Skeletal muscle tissue (tissue), 4 donors: ENCODE measurements around the gene GNAO1. TPM values are rescaled to one million over a fixed set of nuclear protein-coding genes. Genes with fewer than 3 reads are reported as not detected.

Experiments used
- H3K27ac ChIP-seq: one replicate; pipeline ENCODE4 v1.7.0; 2013; ENCODE audit warnings: mild to moderate bottlenecking, low read depth, low read length, inconsistent platforms
- H3K27me3 ChIP-seq, 3 donors: one replicate each; pipeline ENCODE4 v1.7.0; 2013; ENCODE audit warnings: low read length in 3 of 3; ENCODE audit not compliant: control insufficient read depth in 3 of 3, insufficient read depth in 3 of 3
- H3K36me3 ChIP-seq, 3 donors: one replicate each; pipeline ENCODE4 v1.7.0; 2013; ENCODE audit warnings: low read length in 3 of 3; ENCODE audit not compliant: control insufficient read depth in 3 of 3, insufficient read depth in 3 of 3
- H3K4me1 ChIP-seq, 3 donors: one replicate each; pipeline ENCODE4 v1.7.0; 2013; ENCODE audit warnings: low read length in 3 of 3, mild to moderate bottlenecking in 3 of 3; ENCODE audit not compliant: control insufficient read depth in 3 of 3, insufficient read depth in 3 of 3
- H3K4me3 ChIP-seq, 3 donors: one replicate each; pipeline ENCODE4 v1.7.0; 2013; ENCODE audit warnings: low read length in 3 of 3
- H3K9ac ChIP-seq, 3 donors: one replicate each; pipeline ENCODE4 v1.7.0; 2013; ENCODE audit warnings: low read length in 3 of 3, mild to moderate bottlenecking in 3 of 3, moderate library complexity in 2 of 3, low read depth in 1 of 3
- H3K9me3 ChIP-seq, 3 donors: one replicate each; pipeline ENCODE4 v1.7.0; 2013; ENCODE audit warnings: low read length in 3 of 3; ENCODE audit not compliant: control insufficient read depth in 3 of 3
- total RNA-seq: library from RNA; depleted of rRNA; stranded (reverse); fragments of >200 nt; gene quantifications from one replicate; pipeline ENCODE4 v1.2.3, GENCODE V29; 2014
- donor health status: Osteomylitis.

The GNAO1 gene
- total RNA-seq, 1 donor from 2014 or later: under 0.01 TPM

DNA sequence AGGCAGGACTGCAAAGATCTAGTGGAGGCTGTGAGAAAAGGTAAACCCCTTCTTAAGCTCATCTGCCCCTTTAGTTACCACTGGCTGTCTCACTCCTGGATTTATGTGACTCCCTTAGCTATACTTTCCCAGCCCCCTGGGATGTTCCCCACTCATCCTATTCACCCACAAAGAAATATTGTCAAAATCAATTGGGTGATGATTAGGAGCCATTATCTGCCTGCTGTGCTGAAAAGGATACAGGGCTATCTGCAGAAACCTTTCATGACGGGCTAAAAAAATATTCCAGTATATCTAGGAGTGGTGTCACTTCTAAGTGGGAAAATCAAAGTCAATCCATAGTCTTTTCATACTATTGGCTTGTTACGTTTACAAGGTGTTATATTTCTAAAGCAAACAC lies 8.0 kb upstream of the GNAO1 start:
- no peaks in the 10 kb centered on the region for H3K36me3 ChIP-seq
- no peak overlapping the region for H3K4me3 ChIP-seq
- H3K9ac ChIP-seq: no peak overlapping the region
- H3K9me3 ChIP-seq: peaks cover 0 to 4% (median 0%) of the 10 kb centered on the region in 3 donors
- H3K27me3 ChIP-seq: no peaks in the 10 kb centered on the region
- H3K27ac ChIP-seq: no peak overlapping the region
- H3K4me1 ChIP-seq: no peaks in the 10 kb centered on the region

DNA sequence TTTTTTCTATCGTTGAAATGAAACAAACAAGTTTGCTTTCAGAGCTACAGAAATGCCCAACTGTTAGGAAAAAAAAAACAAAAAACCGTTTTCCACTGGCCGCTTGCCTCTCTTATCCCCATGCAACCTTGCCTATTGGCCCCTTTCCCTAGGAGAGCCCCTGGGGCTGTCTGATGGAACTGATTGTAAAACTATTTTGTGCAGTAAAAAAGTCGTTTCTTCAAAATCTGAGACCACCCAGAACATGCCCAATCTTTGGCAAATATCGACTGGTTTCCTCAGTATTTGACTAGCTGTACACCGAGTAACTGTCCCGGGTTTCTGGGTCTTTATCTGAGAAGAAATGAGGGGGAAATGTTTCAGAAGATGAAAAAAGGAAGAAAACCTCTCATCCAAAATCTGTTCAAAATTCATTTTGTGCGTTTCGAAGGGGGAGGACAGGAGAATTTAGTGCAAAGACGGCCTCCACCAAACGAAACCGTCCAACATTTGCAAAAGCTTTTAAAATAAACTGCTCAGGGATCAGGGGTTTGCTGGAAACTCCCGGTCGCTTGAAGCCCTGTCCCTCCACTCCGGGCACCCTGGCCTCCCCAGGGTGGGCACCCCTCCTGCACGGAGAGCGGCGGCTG lies 1.1 kb upstream of the GNAO1 start:
- Histone ChIP-seq H3K9me3 (no peaks in the 10 kb centered on the region), H3K4me3 (peak overlapping the region; percentile 52 to 68 (median 59)), H3K9ac (peak overlapping the region; percentile 34 to 73 (median 43)), H3K27ac (peak overlapping the region; percentile 47), H3K27me3 (peaks cover 12 to 29% (median 26%) of the 10 kb centered on the region in 3 donors), H3K36me3 (no peaks in the 10 kb centered on the region), H3K4me1 (peaks cover 12 to 14% (median 14%) of the 10 kb centered on the region in 3 donors)

DNA sequence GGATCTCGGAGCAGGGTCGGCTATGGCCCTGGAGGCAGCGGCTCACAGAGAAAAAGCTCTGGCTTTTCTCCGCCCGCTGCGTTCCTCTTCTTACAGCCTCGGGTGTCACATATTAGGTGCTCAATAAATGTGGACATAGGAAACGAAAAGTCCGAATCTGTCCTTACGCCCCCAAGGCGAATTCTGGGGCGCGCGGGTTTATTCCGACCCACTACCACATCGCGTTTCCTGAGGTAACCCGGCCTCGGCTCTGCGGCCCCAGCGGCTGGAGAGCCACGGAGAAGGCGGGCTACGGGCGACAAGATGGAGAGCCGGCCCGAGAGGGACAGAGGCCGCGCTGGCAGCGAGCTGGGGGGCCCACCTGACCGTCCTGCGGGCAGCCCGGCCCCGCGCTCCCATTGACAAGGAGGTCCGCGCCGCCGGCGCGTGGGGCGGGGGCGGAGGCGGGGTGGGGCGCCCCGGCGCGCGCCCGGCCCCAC lies 573 bp upstream of the GNAO1 start:
- H3K4me1 ChIP-seq: peaks cover 12 to 14% (median 14%) of the 10 kb centered on the region in 3 donors
- H3K9me3 ChIP-seq: no peaks in the 10 kb centered on the region
- peak overlapping the region; percentile 34 to 73 (median 43) for H3K9ac ChIP-seq
- H3K27ac ChIP-seq: peak overlapping the region; percentile 47
- no peaks in the 10 kb centered on the region for H3K36me3 ChIP-seq
- H3K27me3 ChIP-seq: peaks cover 12 to 29% (median 26%) of the 10 kb centered on the region in 3 donors
- peak overlapping the region; percentile 52 to 68 (median 59) for H3K4me3 ChIP-seq

DNA sequence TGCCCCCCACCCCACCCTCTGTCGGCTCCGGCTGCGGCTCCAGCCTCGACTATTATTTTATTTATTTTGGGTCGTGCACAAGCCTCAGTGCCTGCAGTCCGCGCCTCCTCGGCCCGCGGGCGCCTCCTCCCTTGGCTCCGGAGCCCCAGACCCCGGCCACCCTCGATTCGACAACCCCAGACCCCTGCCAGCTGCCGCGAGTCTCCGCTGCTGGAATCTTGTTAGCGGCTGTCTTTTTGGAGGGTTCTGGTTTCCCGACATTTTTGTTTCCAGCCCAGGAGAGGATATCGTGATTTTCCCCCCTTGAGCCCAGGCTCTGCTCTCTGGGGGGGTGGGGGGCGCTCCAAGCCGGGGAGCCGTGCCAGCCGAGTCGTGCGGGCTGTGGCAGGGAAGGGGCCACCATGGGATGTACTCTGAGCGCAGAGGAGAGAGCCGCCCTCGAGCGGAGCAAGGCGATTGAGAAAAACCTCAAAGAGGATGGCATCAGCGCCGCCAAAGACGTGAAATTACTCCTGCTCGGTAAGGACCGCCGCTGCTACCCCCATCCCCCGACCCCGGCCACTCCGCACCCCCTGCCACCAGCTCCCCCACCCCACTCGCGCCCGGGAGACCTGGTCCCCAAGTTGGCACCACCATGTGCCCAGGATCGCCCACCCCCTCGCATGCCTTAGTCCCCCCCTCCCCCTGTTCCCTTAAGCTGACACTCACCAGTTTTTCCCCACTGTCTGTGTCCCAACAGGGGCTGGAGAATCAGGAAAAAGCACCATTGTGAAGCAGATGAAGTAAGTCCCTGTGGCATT lies 746 bp downstream of the GNAO1 start:
- Histone ChIP-seq H3K4me1 (peaks cover 12 to 14% (median 14%) of the 10 kb centered on the region in 3 donors), H3K9ac (peak overlapping the region in 1 of 3 donors; percentile 66), H3K4me3 (peak overlapping the region; percentile 35 to 38 (median 36)), H3K27me3 (peaks cover 12 to 29% (median 26%) of the 10 kb centered on the region in 3 donors), H3K36me3 (no peaks in the 10 kb centered on the region), H3K27ac (no peak overlapping the region), H3K9me3 (no peaks in the 10 kb centered on the region)

DNA sequence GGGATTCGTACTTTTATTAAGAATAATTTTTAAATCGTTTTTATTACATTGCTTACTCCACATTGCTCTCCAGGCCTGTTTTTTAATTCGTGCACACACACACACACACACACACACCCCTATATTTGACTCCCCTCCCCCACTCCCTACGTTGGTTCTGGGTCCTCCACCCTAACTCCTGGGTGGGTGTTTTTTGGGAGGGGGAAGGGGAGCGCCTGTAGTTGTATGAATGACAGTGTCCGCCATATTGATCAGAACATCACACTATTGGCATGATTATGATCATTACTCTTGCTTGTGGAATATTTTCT lies 1.3 kb downstream of the GNAO1 start:
- H3K9me3 ChIP-seq: no peaks in the 10 kb centered on the region
- H3K27me3 ChIP-seq: peaks cover 12 to 29% (median 26%) of the 10 kb centered on the region in 3 donors
- no peak overlapping the region for H3K27ac ChIP-seq
- H3K9ac ChIP-seq: no peak overlapping the region
- H3K4me3 ChIP-seq: peak overlapping the region in 1 of 3 donors; percentile 3
- H3K4me1 ChIP-seq: peaks cover 12 to 14% (median 14%) of the 10 kb centered on the region in 3 donors
- no peaks in the 10 kb centered on the region for H3K36me3 ChIP-seq

DNA sequence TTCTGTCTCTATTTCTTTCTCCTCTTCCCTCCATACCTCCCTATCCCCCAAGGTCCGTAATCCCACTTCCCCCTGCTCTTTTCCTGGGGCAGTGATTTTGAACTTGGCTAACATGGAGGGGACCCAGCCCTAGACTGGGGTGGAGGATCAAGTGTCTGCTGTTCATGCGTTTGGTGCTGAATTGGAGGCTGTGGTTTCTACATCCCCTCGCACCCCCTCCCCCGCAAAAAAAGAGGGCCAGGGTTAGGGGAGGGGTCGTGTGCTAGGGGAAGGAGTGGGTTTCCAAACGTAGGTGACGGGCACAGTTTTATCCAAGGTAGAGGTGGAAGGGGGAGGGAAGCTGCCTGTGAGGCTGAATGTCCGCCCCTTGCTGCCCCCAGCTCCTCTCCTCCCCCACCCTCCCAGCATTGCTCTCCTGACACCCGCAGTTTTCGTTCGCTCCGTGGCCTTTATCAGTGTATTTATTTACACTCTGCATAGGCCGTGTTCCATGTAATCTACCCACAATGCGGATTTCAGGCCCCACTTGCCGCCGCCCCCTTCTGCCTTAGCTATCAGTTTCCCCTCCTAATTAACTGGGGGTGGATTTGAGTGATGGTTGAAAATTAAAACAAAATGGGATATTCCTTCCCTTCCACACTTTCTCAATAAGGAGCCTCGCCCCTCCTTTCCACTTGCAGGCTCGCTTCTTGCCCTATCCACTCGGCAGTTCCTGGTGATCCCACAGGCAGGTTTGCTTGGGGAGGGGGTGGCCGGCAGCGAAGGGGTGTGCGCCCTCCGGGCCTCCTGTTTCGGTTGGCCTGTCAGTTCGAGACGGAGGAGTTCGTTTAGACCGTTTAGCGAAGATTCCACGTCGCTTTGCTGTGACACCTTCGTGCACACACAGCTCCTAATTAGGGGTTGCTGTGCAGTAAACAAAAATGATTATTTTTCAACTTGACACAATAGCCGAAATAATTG lies 2.0 kb downstream of the GNAO1 start:
- no peaks in the 10 kb centered on the region for H3K9me3 ChIP-seq
- H3K27ac ChIP-seq: no peak overlapping the region
- H3K9ac ChIP-seq: no peak overlapping the region
- H3K36me3 ChIP-seq: no peaks in the 10 kb centered on the region
- H3K27me3 ChIP-seq: peaks cover 12 to 29% (median 26%) of the 10 kb centered on the region in 3 donors
- peaks cover 12 to 14% (median 14%) of the 10 kb centered on the region in 3 donors for H3K4me1 ChIP-seq
- peak overlapping the region; percentile 6 to 40 (median 16) for H3K4me3 ChIP-seq

DNA sequence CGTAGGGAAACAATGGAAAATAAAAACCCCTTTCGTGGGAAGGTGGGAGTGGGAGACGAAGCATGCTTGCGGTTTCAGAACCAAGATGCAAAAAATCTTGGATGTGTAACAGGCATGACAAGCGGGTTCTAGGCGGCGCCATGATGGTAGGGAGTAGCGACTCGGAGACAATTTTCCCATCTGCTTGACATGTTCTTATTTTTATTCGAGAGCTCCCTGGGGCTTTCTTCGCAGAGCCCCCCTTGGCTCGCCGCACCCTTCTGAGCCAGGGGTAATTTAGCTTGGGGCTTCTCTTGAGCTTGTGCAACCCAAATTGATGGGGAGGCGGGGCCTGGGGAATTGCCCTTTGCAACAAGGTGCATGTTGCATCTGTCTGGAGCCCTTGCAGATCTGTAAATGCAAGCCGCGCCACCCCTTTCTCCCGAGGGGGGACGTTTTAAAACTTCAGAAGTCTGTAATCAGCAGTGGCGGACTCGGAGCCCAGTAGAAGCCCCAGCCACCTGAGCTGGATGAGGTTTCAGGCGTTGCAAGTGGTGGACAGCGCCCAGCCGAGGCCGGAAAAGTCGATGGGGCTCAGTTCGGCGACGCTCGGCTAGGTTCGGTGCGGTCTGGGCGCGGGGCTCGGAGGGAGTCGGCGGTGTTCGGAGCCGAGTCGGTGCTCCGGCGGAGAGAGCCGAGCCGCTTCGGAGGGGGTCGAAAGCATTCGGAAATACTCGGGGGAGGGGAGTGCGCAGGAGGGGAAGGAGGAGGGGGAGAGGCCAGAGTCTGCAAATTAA lies 2.9 kb downstream of the GNAO1 start:
- peaks cover 12 to 14% (median 14%) of the 10 kb centered on the region in 3 donors for H3K4me1 ChIP-seq
- H3K9me3 ChIP-seq: no peaks in the 10 kb centered on the region
- H3K27ac ChIP-seq: no peak overlapping the region
- H3K9ac ChIP-seq: no peak overlapping the region
- peak overlapping the region; percentile 16 to 41 (median 40) for H3K4me3 ChIP-seq
- peaks cover 12 to 29% (median 26%) of the 10 kb centered on the region in 3 donors for H3K27me3 ChIP-seq
- H3K36me3 ChIP-seq: no peaks in the 10 kb centered on the region

DNA sequence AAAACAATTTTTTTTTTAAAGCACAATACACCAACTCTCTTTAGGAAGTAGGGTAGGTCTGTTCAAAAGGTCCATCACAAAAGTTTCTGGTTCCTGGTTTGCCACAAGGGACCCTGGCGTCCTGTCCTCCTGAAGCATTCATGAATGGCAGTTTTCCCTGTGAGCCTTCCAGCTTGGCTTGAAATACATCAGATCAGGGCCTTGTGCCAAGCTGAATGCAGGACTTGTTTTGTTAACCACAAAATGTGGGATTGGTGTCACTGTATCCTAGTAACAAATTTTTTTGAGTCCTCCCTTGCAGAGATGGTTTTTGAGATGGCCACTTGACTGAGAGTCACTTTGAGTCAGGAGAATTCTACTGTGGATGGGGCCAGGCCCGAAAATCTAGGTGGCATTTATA lies 3.9 kb downstream of the GNAO1 start:
- H3K9ac ChIP-seq: no peak overlapping the region

DNA sequence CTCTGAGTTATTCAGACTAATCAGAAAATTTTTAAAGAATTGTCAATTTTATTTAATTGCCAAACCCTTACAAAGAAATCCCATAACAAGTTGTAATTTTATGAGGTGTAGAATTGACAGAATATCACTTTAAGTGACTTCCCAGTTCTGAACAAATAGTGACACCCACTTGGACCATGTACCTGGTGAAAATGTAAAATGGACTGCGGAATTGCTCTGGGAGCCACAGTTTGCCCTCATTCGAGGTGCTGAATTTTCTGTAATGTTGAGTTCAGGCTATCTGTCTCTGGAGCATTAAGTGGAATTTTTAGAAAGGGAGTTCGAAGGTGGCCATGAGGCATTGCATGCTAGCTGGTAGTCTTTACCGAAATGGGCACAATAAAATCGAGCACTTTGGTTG lies 5.1 kb downstream of the GNAO1 start:
- Histone ChIP-seq H3K9ac (no peak overlapping the region), H3K4me1 (peaks cover 12 to 14% (median 14%) of the 10 kb centered on the region in 3 donors), H3K36me3 (no peaks in the 10 kb centered on the region), H3K4me3 (no peak overlapping the region), H3K27ac (no peak overlapping the region), H3K9me3 (no peaks in the 10 kb centered on the region), H3K27me3 (peaks cover 12 to 24% (median 20%) of the 10 kb centered on the region in 3 donors)

More for the DNA sequence above, 3.9 kb downstream of the GNAO1 start:
- Histone ChIP-seq H3K27ac (no peak overlapping the region), H3K4me1 (peaks cover 12 to 14% (median 14%) of the 10 kb centered on the region in 3 donors), H3K4me3 (no peak overlapping the region), H3K9me3 (no peaks in the 10 kb centered on the region), H3K36me3 (no peaks in the 10 kb centered on the region), H3K27me3 (peaks cover 12 to 29% (median 26%) of the 10 kb centered on the region in 3 donors)
